GM12878 (cell line): ENCODE data around the gene TSHZ2. TPM values are rescaled to one million over a fixed set of nuclear protein-coding genes. Genes with fewer than 3 reads are reported as not detected.
"Not testable (repeated sequence)": the region's sequence is repeated elsewhere in the genome, so short reads cannot be mapped to it uniquely, and the experiment has no call there.

ENCODE experiments used
- ATAC-seq: fragments of 200-7000 bp; cut with Tn5 transposase; 3 replicates; pipeline ENCODE4 v1.9.1; 2020; ENCODE audit warnings: mild to moderate bottlenecking, moderate library complexity
- BruUV-seq: library from RNA; stranded (reverse); fragments of 400-500 nt; replicated peaks from 2 replicates; lab custom pipeline; 2021; lab: Mats Ljungman, UMichigan
- CTCF ChIA-PET: fragments of 300-600 bp; sonication (Branson Sonifier 250); formaldehyde crosslinking; extraction: SDS; loops from one replicate; lab custom pipeline; 2021; ENCODE audit warnings: inconsistent platforms; lab: Yijun Ruan, JAX
- POLR2A ChIA-PET: fragments of 350-600 bp; formaldehyde crosslinking; extraction: SDS; loops from one replicate; lab custom pipeline; 2021; ENCODE audit warnings: inconsistent platforms; lab: Charles Lee
- RAD21 ChIA-PET: fragments of 300-600 bp; sonication (Branson Sonifier 250); formaldehyde crosslinking; loops from one replicate; lab custom pipeline; 2023; ENCODE audit warnings: antibody characterized with exemption; ENCODE audit not compliant: unreplicated experiment; lab: Charles Lee
- SMC1A ChIA-PET: fragments of 300-600 bp; sonication (Branson Sonifier 250); formaldehyde crosslinking; loops from one replicate; lab custom pipeline; 2023; ENCODE audit not compliant: unreplicated experiment, uncharacterized antibody; lab: Charles Lee
- DNase-seq: peaks from one replicate; pipeline ENCODE4 v3.0.0-alpha.2; 2011; ENCODE audit warnings: low read depth, low spot score
- FAIRE-seq: peaks from 3 replicates; lab custom pipeline; 2011; peaks lifted over from hg19 to GRCh38; lab: Jason Lieb, UNC
- H2AFZ ChIP-seq: 2 replicates; pipeline ENCODE4 v1.6.0; 2011; ENCODE audit warnings: low read depth, low read length, control low read depth; ENCODE audit not compliant: control insufficient read depth
- H3K27ac ChIP-seq: 2 replicates; pipeline ENCODE4 v1.5.1; 2011; ENCODE audit warnings: control low read depth; ENCODE audit not compliant: control insufficient read depth, insufficient read depth
- H3K27me3 ChIP-seq, 2 experiments: replicated peaks in 1 of 2; 2 replicates each; pipeline versions ENCODE4 v1.6.0 to v1.6.1; 2011; ENCODE audit warnings: low read length in 1 of 2; ENCODE audit not compliant: control insufficient read depth in 2 of 2, insufficient read depth in 2 of 2
- H3K36me3 ChIP-seq, 2 experiments: 2 replicates each; pipeline ENCODE4 v1.5.1; 2011; ENCODE audit warnings: low read length in 1 of 2; ENCODE audit not compliant: control insufficient read depth in 2 of 2, insufficient read depth in 2 of 2
- H3K4me1 ChIP-seq: 2 replicates; pipeline ENCODE4 v1.6.1; 2011; ENCODE audit warnings: mild to moderate bottlenecking, low read length, moderate library complexity, mixed read lengths; ENCODE audit not compliant: control insufficient read depth, insufficient read depth
- H3K4me2 ChIP-seq: 2 replicates; pipeline ENCODE4 v1.6.0; 2011; ENCODE audit warnings: control low read depth; ENCODE audit not compliant: control insufficient read depth, insufficient read depth
- H3K4me3 ChIP-seq: fragments of 200-600 bp; sonication (generic); 2 replicates; pipeline ENCODE4 v1.5.1; 2016
- H3K79me2 ChIP-seq: 2 replicates; pipeline ENCODE4 v1.6.0; 2011; ENCODE audit warnings: low read length; ENCODE audit not compliant: control insufficient read depth, insufficient read depth
- H3K9ac ChIP-seq: 2 replicates; pipeline ENCODE4 v1.8.0; 2011; ENCODE audit warnings: low read length, control low read depth, mixed read lengths; ENCODE audit not compliant: control insufficient read depth, insufficient read depth
- H3K9me3 ChIP-seq: replicated peaks from 3 replicates; pipeline ENCODE4 v1.5.1; 2011; ENCODE audit warnings: mild to moderate bottlenecking, low read length; ENCODE audit not compliant: control insufficient read depth, insufficient read depth
- H4K20me1 ChIP-seq: 2 replicates; pipeline ENCODE4 v1.6.0; 2011; ENCODE audit not compliant: control insufficient read depth, insufficient read depth
- ATF3 ChIP-seq: IDR thresholded peaks from 2 replicates; pipeline ENCODE4 v1.6.1; 2011; ENCODE audit warnings: low read depth, mild to moderate bottlenecking, low read length, moderate library complexity, borderline replicate concordance; ENCODE audit errors: extremely low read depth
- ATF7 ChIP-seq: fragments of 450-650 bp; IDR thresholded peaks from 2 replicates; pipeline ENCODE4 v1.6.1; 2016; ENCODE audit warnings: low read depth, mild to moderate bottlenecking
- CBX5 ChIP-seq: sonication (generic); IDR thresholded peaks from 2 replicates; pipeline ENCODE4 v1.6.1; 2016; ENCODE audit warnings: low read depth, moderate library complexity, mild to moderate bottlenecking, inconsistent platforms
- MYB ChIP-seq: fragments of 150-350 bp; IDR thresholded peaks from 2 replicates; pipeline ENCODE4 v1.6.1; 2014; ENCODE audit warnings: mild to moderate bottlenecking, low read depth, low read length, borderline replicate concordance
- NBN ChIP-seq: fragments of 450-650 bp; IDR thresholded peaks from 2 replicates; pipeline ENCODE4 v1.6.1; 2016
- PML ChIP-seq: IDR thresholded peaks from 2 replicates; pipeline ENCODE4 v1.6.1; 2012; ENCODE audit warnings: low read length, inconsistent platforms
- SMAD1 ChIP-seq: fragments of 450-650 bp; IDR thresholded peaks from 2 replicates; pipeline ENCODE4 v1.6.1; 2018; ENCODE audit warnings: mild to moderate bottlenecking, low read depth; ENCODE audit not compliant: partially characterized antibody
- TCF3 ChIP-seq: IDR thresholded peaks from 2 replicates; pipeline ENCODE4 v1.6.1; 2012; ENCODE audit warnings: low read depth, mild to moderate bottlenecking, low read length, borderline replicate concordance; ENCODE audit not compliant: insufficient read depth
- ZNF384 ChIP-seq: IDR thresholded peaks from 2 replicates; pipeline ENCODE4 v1.6.1; 2012; ENCODE audit warnings: low read depth, mild to moderate bottlenecking, low read length, improper control_type of control experiment, borderline replicate concordance
- WGBS: methylation state at CpG from one replicate; pipeline ENCODE4 v1.1.6; 2016; ENCODE audit warnings: low lambda C conversion rate; ENCODE audit not compliant: insufficient replicate concordance, insufficient coverage; ENCODE audit errors: missing lambda C conversion rate; 5-methylcytosine and 5-hydroxymethylcytosine counted together
- in situ Hi-C: fragments of 300-500 bp; cut with MboI; formaldehyde crosslinking; loops from 9 replicates; pipeline ENCODE4 v1.14.3; 2018; ENCODE audit warnings: mixed read lengths
- intact Hi-C: fragments of 100-400 bp; cut with micrococcal nuclease; formaldehyde crosslinking; loops from one replicate; pipeline ENCODE4 v1.14.2; 2022; ENCODE audit not compliant: unreplicated experiment
- polyA plus RNA-seq, 11 experiments: library from polyadenylated mRNA; depleted of rRNA in 4 of 11; unstranded in 6 of 11; stranded (reverse) in 5 of 11; fragments of >200 nt; fragmentation: Nextera tagmentation in 4 of 11; fragmentation: Illumina TruSeq in 1 of 11; extraction: Ambion mirVana in 4 of 11; extraction: Trizol in 1 of 11; gene quantifications; 1 replicate in 1 of 11; 2 replicates in 10 of 11; pipeline versions ENCODE4 v1.2.1 to v1.2.3, GENCODE V29; 2011 to 2016; ENCODE audit warnings: inconsistent platforms in 2 of 11, missing spikeins in 2 of 11, low read depth in 1 of 11
- total RNA-seq, 4 experiments: library from RNA; depleted of rRNA in 3 of 4; stranded (reverse); fragments of >200 nt in 3 of 4; fragmentation: Illumina TruSeq in 1 of 4; extraction: Trizol in 1 of 4; gene quantifications; 2 replicates each; pipeline versions ENCODE4 v1.2.1 to v1.2.3, GENCODE V29; 2013 to 2021
- TF ChIP-seq, protein P1 (sequence below): fragments of 150-350 bp; IDR thresholded peaks from 2 replicates; pipeline ENCODE4 v1.6.1; 2016; ENCODE audit warnings: low read depth, low read length

The TSHZ2 gene
- total and polyA plus RNA-seq, 10 of the 15 experiments (the other 5 are each of a cell fraction or from before 2014, with no cell fraction given) = 0.01 to 0.86 (median 0.13) TPM; not detected in 2

- ChIA-PET CTCF (interaction anchor here (0.6 kb wide), 1 partner anchor 818 kb away, joined by 3 read pairs; no protein-coding TSS in a partner anchor), POLR2A (no interaction called here), SMC1A (no interaction called here), RAD21 (no interaction called here)
- H2AFZ ChIP-seq = no peak overlapping the region
- TF ChIP-seq ZNF384 = no peak
- TF ChIP-seq SMAD1 = no peak
- no peak for TF ChIP-seq TCF3
- no peak for TF ChIP-seq MYB
- TF ChIP-seq ATF3 = no peak
- TF ChIP-seq, protein P1, sequence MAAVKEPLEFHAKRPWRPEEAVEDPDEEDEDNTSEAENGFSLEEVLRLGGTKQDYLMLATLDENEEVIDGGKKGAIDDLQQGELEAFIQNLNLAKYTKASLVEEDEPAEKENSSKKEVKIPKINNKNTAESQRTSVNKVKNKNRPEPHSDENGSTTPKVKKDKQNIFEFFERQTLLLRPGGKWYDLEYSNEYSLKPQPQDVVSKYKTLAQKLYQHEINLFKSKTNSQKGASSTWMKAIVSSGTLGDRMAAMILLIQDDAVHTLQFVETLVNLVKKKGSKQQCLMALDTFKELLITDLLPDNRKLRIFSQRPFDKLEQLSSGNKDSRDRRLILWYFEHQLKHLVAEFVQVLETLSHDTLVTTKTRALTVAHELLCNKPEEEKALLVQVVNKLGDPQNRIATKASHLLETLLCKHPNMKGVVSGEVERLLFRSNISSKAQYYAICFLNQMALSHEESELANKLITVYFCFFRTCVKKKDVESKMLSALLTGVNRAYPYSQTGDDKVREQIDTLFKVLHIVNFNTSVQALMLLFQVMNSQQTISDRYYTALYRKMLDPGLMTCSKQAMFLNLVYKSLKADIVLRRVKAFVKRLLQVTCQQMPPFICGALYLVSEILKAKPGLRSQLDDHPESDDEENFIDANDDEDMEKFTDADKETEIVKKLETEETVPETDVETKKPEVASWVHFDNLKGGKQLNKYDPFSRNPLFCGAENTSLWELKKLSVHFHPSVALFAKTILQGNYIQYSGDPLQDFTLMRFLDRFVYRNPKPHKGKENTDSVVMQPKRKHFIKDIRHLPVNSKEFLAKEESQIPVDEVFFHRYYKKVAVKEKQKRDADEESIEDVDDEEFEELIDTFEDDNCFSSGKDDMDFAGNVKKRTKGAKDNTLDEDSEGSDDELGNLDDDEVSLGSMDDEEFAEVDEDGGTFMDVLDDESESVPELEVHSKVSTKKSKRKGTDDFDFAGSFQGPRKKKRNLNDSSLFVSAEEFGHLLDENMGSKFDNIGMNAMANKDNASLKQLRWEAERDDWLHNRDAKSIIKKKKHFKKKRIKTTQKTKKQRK = no peak
- TF ChIP-seq NBN = no peak
- TF ChIP-seq CBX5 = no peak
- TF ChIP-seq ATF7 = no peak
- no peak for TF ChIP-seq PML
- H3K4me3 ChIP-seq = no peak overlapping the region
- H3K36me3 ChIP-seq = no peaks in the 10 kb centered on the region
- H4K20me1 ChIP-seq = no peaks in the 10 kb centered on the region
- intact Hi-C loops (no loop called here), in situ Hi-C loops (no loop called here)
- H3K4me1 ChIP-seq = no peaks in the 10 kb centered on the region
- BruUV-seq = no TSS peak
- WGBS = 50% methylated on average over 5 of the region's 5 CpGs
- FAIRE-seq (no peak), ATAC-seq (no peak), DNase-seq (no peak)
- H3K79me2 ChIP-seq = no peaks in the 10 kb centered on the region
- no peaks in the 10 kb centered on the region for H3K27me3 ChIP-seq
- no peak overlapping the region for H3K27ac ChIP-seq
- no peaks in the 10 kb centered on the region for H3K9me3 ChIP-seq
- H3K4me2 ChIP-seq = no peak overlapping the region
- H3K9ac ChIP-seq = no peak overlapping the region
These were observed 550.5 kb downstream of the TSHZ2 start for GRCh38 chr20:53522696-53523095.

- H4K20me1 ChIP-seq, H3K36me3 ChIP-seq, ATAC-seq, in situ Hi-C loops, H3K4me3 ChIP-seq, H3K9me3 ChIP-seq, H3K9ac ChIP-seq, intact Hi-C loops, RAD21 ChIA-PET, H3K4me2 ChIP-seq, H3K4me1 ChIP-seq, SMC1A ChIA-PET, H3K79me2 ChIP-seq, H3K27me3 ChIP-seq, BruUV-seq, CTCF ChIA-PET, H2AFZ ChIP-seq, H3K27ac ChIP-seq, DNase-seq, FAIRE-seq: not testable (repeated sequence)
- 50% methylated on average over 2 of the region's 2 CpGs for WGBS
- POLR2A ChIA-PET = interaction anchor here (0.6 kb wide), 1 partner anchor 137 kb away, joined by 5 read pairs; no protein-coding TSS in a partner anchor
These were observed 551.5 kb downstream of the TSHZ2 start for GRCh38 chr20:53523615-53524014.
